K562 (cell line): ENCODE measurements around the gene MYO18A. TPM values are rescaled to one million over a fixed set of nuclear protein-coding genes. Genes with fewer than 3 reads are reported as not detected.
A peak's percentile ranks its signal among the peaks of the same experiment; 100 is the strongest.

Experiments used
- BACH1 ChIP-seq: fragments of 200-800 bp; sonication (Bioruptor generic); IDR thresholded peaks from 2 replicates; pipeline ENCODE4 v1.6.1; 2016; ENCODE audit warnings: missing genetic modification characterization, missing compliant biosample characterization
- BCOR ChIP-seq: fragments of 450-650 bp; IDR thresholded peaks from 2 replicates; pipeline ENCODE4 v1.6.1; 2016
- CBFB ChIP-seq: sonication (generic); formaldehyde crosslinking; IDR thresholded peaks from 2 replicates; pipeline ENCODE4 v1.4.0; 2020; ENCODE audit warnings: mild to moderate bottlenecking, missing genetic modification reagents
- CEBPG ChIP-seq, 3 experiments: fragments of 200-800 bp in 1 of 3; sonication (Bioruptor generic) in 1 of 3; sonication (generic) in 1 of 3; formaldehyde crosslinking in 1 of 3; IDR thresholded peaks in 2 of 3; conservative IDR thresholded peaks in 1 of 3; 2 replicates each; pipeline versions ENCODE4 v1.6.1 to v1.8.0; 2016 to 2022; ENCODE audit warnings: missing compliant biosample characterization in 2 of 3, missing genetic modification characterization in 2 of 3, mild to moderate bottlenecking in 1 of 3, missing genetic modification reagents in 1 of 3
- CHD4 ChIP-seq: fragments of 200-600 bp; sonication (generic); IDR thresholded peaks from 3 replicates; pipeline ENCODE4 v1.6.1; 2012; ENCODE audit warnings: low read depth, mild to moderate bottlenecking, mixed read lengths, low read length, inconsistent platforms; ENCODE audit not compliant: insufficient read depth, insufficient replicate concordance, poor library complexity, severe bottlenecking
- CREBBP ChIP-seq: IDR thresholded peaks from one replicate; pipeline ENCODE4 v1.6.1; 2012; ENCODE audit warnings: low read depth, mild to moderate bottlenecking, control low read depth, inconsistent platforms, low read length
- DMBX1 ChIP-seq: fragments of 250-450 bp; sonication (Bioruptor Pico); IDR thresholded peaks from 2 replicates; pipeline ENCODE4 v1.8.0; 2022; ENCODE audit warnings: inconsistent platforms, mild to moderate bottlenecking, moderate library complexity, borderline replicate concordance
- EHMT2 ChIP-seq: fragments of 450-650 bp; IDR thresholded peaks from 2 replicates; pipeline ENCODE4 v1.6.1; 2018; ENCODE audit warnings: antibody characterized with exemption
- ELK1 ChIP-seq: sonication (generic); formaldehyde crosslinking; IDR thresholded peaks from 2 replicates; pipeline ENCODE4 v1.8.1; 2022; ENCODE audit warnings: missing genetic modification reagents
- EZH2 ChIP-seq: IDR thresholded peaks from 2 replicates; pipeline ENCODE4 v1.6.1; 2012; ENCODE audit warnings: low read depth, mild to moderate bottlenecking, inconsistent platforms, low read length, borderline replicate concordance
- FOXP4 ChIP-seq: sonication (generic); formaldehyde crosslinking; IDR thresholded peaks from 2 replicates; pipeline ENCODE4 v1.8.0; 2022; ENCODE audit warnings: mild to moderate bottlenecking, missing genetic modification reagents, borderline replicate concordance
- KDM5B ChIP-seq: fragments of 200-600 bp; sonication (generic); IDR thresholded peaks from 2 replicates; pipeline ENCODE4 v1.6.1; 2012; ENCODE audit warnings: low read depth, mild to moderate bottlenecking, moderate library complexity, low read length, control low read depth, inconsistent platforms; ENCODE audit not compliant: insufficient replicate concordance
- MBD1 ChIP-seq: fragments of 250-450 bp; sonication (Bioruptor Pico); IDR thresholded peaks from 2 replicates; pipeline ENCODE4 v1.8.0; 2022; ENCODE audit warnings: inconsistent platforms
- MEF2D ChIP-seq: conservative IDR thresholded peaks from 2 replicates; pipeline ENCODE4 v1.6.1; 2016; ENCODE audit warnings: low read depth, missing genetic modification characterization, missing compliant biosample characterization
- MTA2 ChIP-seq: fragments of 450-650 bp; IDR thresholded peaks from 2 replicates; pipeline ENCODE4 v1.6.1; 2016; ENCODE audit warnings: low read depth
- NCOA4 ChIP-seq: fragments of 450-650 bp; IDR thresholded peaks from 2 replicates; pipeline ENCODE4 v1.6.1; 2018; ENCODE audit warnings: mild to moderate bottlenecking; ENCODE audit not compliant: partially characterized antibody
- PRPF4 ChIP-seq: fragments of 200-400 bp; formaldehyde crosslinking; IDR thresholded peaks from one replicate; pipeline ENCODE4 v1.6.1; 2017; ENCODE audit warnings: low read length, low read depth, mild to moderate bottlenecking; ENCODE audit not compliant: insufficient read depth, poor library complexity, severe bottlenecking
- SPI1 ChIP-seq: IDR thresholded peaks from 2 replicates; pipeline ENCODE4 v1.6.1; 2011; ENCODE audit warnings: low read depth, low read length, control low read depth, borderline replicate concordance
- STAT5A ChIP-seq: IDR thresholded peaks from 2 replicates; pipeline ENCODE4 v1.6.1; 2012; ENCODE audit warnings: low read length, inconsistent platforms, borderline replicate concordance
- ZEB2 ChIP-seq: fragments of 450-650 bp; IDR thresholded peaks from 2 replicates; pipeline ENCODE4 v1.6.1; 2016
- ZNF311 ChIP-seq: fragments of 250-450 bp; sonication (Bioruptor Pico); IDR thresholded peaks from 2 replicates; pipeline ENCODE4 v1.4.0; 2020; ENCODE audit warnings: mild to moderate bottlenecking, moderate library complexity
- ZNF431 ChIP-seq: sonication (generic); formaldehyde crosslinking; IDR thresholded peaks from 2 replicates; pipeline ENCODE4 v1.8.0; 2022; ENCODE audit warnings: mild to moderate bottlenecking, missing genetic modification reagents
- ZNF707 ChIP-seq: fragments of 250-450 bp; sonication (Bioruptor Pico); conservative IDR thresholded peaks from 2 replicates; pipeline ENCODE4 v1.8.0; 2022; ENCODE audit warnings: inconsistent platforms, mild to moderate bottlenecking, moderate library complexity
- ZNF778 ChIP-seq: fragments of 450-650 bp; formaldehyde crosslinking; IDR thresholded peaks from 2 replicates; pipeline ENCODE4 v1.4.0; 2020; ENCODE audit warnings: mild to moderate bottlenecking, moderate library complexity
- polyA plus RNA-seq, 8 experiments: library from polyadenylated mRNA; depleted of rRNA in 4 of 8; stranded (reverse) in 5 of 8; unstranded in 3 of 8; fragments of >200 nt; fragmentation: Nextera tagmentation in 2 of 8; fragmentation: Illumina TruSeq in 1 of 8; extraction: Ambion mirVana in 2 of 8; extraction: Trizol in 1 of 8; gene quantifications; 2 replicates each; pipeline versions ENCODE4 v1.2.1 to v1.2.3, GENCODE V29; 2011 to 2014; ENCODE audit warnings: inconsistent platforms in 1 of 8, missing spikeins in 1 of 8
- total RNA-seq, 7 experiments: library from RNA; depleted of rRNA in 6 of 7; stranded (reverse); fragments of >200 nt in 6 of 7; fragmentation: Illumina TruSeq in 2 of 7; extraction: Trizol in 2 of 7; gene quantifications; 2 replicates each; pipeline versions ENCODE4 v1.2.1 to v1.2.3, GENCODE V29; 2011 to 2021; ENCODE audit warnings: low replicate concordance in 1 of 7

Gene MYO18A
- total and polyA plus RNA-seq, 9 of the 15 experiments (the other 6 are each of a cell fraction or from before 2014, with no cell fraction given) = 2.5 to 65.4 (median 17.1) TPM

GRCh38 chr17:29155227-29155965, 24.8 kb downstream of the MYO18A start (continued):
- TF ChIP-seq BACH1 (tag) = no peak
- TF ChIP-seq BCOR = no peak
- TF ChIP-seq CHD4 = no peak
- peak; percentile 82; the same call in 1 of the 2 replicates for TF ChIP-seq DMBX1 (CRISPR knock-in tag)
- TF ChIP-seq ZNF311 (CRISPR knock-in tag) = no peak
- no peak for TF ChIP-seq MBD1 (CRISPR knock-in tag)
- TF ChIP-seq CBFB (CRISPR knock-in tag) = no peak
- TF ChIP-seq ZNF707 (CRISPR knock-in tag) = no peak
- no peak for TF ChIP-seq EHMT2
- peak; percentile 52; the same call in 1 of the 2 replicates for TF ChIP-seq ZEB2
- no peak for TF ChIP-seq KDM5B
- TF ChIP-seq MEF2D = no peak
- TF ChIP-seq CEBPG (CRISPR knock-in tag; IDR thresholded peaks at IDR 0.05) = no peak
- no peak for TF ChIP-seq CEBPG (tag; conservative IDR thresholded peaks at IDR 0.05 in 1 of 2, IDR thresholded peaks at IDR 0.05 in 1 of 2)
- TF ChIP-seq FOXP4 (CRISPR knock-in tag) = no peak
- no peak for TF ChIP-seq EZH2
- no peak for TF ChIP-seq ZNF431 (CRISPR knock-in tag)
- no peak for TF ChIP-seq ELK1 (CRISPR knock-in tag)
- no peak for TF ChIP-seq PRPF4
- TF ChIP-seq SPI1 = peak; percentile 94
- no peak for TF ChIP-seq CREBBP
- TF ChIP-seq MTA2 = 0 out of 2 replicates have a peak, but pooled peaks have one; percentile 17
- TF ChIP-seq NCOA4 = no peak
- no peak for TF ChIP-seq STAT5A
- no peak for TF ChIP-seq ZNF778
